Urinary bladder (tissue), 4 donors: Measurements from ENCODE around the gene SZRD1. TPM values are rescaled to one million over a fixed set of nuclear protein-coding genes. Genes with fewer than 3 reads are reported as not detected.
"Not testable (repeated sequence)": the region's sequence is repeated elsewhere in the genome, so short reads cannot be mapped to it uniquely, and the experiment has no call there.

ENCODE experiments used
- DNase-seq: peaks from one replicate; pipeline ENCODE4 v3.0.0-alpha.2; 2015; ENCODE audit errors: extremely low spot score
- H3K27ac ChIP-seq: one replicate; pipeline ENCODE4 v1.5.1; 2013; ENCODE audit warnings: low read depth, mild to moderate bottlenecking, moderate library complexity
- H3K36me3 ChIP-seq: one replicate; pipeline ENCODE4 v1.6.1; 2013; ENCODE audit warnings: mild to moderate bottlenecking, moderate library complexity; ENCODE audit not compliant: insufficient read depth
- H3K4me1 ChIP-seq: one replicate; pipeline ENCODE4 v1.6.1; 2013; ENCODE audit warnings: mild to moderate bottlenecking, moderate library complexity; ENCODE audit not compliant: insufficient read depth
- H3K4me3 ChIP-seq: one replicate; pipeline ENCODE4 v1.5.1; 2013; ENCODE audit warnings: low read depth, low read length
- WGBS: extraction: QIAGEN DNeasy Blood & Tissue Kit; methylation state at CpG from one replicate; pipeline ENCODE4 v1.1.7; 2013; 5-methylcytosine and 5-hydroxymethylcytosine counted together
- polyA plus RNA-seq: library from polyadenylated mRNA; stranded (reverse); fragments of 200-250 nt; gene quantifications from one replicate; pipeline ENCODE4 v1.2.3, GENCODE V29; 2013
- total RNA-seq: library from RNA; depleted of rRNA; stranded (reverse); fragments of >200 nt; gene quantifications from one replicate; pipeline ENCODE4 v1.2.3, GENCODE V29; 2014
- donor health status: healthy with polysubstance abuse.
- donor health status: healthy.

Gene SZRD1
- total and polyA plus RNA-seq, 2 donors: 17.8 to 115 TPM

DNA sequence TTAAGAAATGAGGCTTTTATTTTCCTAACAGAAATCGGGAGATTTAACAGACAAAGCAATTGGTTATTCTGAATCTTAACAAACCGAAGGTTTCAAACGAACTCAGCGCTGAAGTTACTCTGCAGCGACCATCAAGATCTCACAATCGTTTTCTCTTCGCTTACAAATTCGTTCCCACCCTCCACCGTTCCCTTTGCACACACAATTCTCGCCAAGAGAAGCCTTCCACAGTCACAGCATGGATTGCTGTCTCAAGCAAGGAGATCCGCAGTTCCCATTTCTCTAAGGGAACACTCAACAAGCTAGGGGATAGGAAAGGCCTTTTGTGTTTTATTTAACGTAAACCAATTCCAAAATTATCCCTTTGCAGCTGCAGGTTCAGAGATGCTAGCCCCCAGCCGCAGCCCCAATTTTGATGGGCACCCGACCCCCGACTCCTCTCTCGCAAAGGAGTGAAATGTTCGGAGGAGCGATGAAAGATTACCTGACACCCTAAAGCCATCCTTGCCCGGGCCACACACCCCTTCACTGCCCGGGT lies 15.5 kb upstream of the SZRD1 start:
- under 1% methylated on average over 20 of the region's 20 CpGs for WGBS
- Histone ChIP-seq H3K4me3 (peak overlapping the region; percentile 82), H3K36me3 (no peaks in the 10 kb centered on the region), H3K4me1 (no peaks in the 10 kb centered on the region), H3K27ac (peak overlapping the region; percentile 79)
- DNase-seq: no peak

DNA sequence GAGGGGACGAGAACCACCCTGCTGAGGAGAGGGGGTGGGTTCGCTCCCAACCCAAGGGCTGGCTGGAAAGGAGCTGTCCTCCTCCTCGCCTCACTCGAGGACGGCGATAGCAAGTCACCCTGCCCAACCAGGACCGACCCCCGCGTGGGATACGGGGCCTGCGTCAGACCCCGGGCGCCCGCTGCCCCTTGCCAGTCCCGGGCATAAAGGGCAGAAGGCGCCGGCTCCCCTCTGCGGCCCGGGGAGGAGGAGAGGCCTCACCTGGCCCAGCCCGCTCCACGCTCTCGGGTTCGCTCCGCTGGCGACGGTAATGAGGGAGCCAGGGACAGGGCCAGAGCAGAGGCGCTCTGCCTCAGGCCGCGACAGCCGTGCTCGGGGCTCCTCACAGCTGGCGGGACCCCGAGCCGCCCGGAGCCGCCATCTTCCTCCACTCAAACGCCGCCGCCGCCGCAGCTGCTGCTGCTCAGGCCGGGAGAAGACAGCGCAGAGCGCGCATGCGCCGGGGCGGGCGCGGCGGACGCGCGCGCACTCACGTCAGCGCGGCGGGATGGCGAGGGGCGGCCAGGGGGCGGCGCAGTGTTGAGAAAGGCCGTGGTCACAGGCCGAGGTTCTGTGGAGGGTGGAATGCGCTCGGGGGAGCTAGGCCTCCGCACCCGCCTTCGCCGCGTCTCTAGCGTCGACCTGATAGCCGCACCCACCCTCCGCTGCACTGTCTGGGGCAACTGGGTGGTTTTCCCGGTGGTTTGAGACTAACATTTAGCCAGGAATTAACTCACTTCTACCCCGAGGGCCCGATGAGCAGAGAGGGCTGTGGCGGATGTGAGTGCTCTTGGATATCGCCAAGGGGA lies 14.8 kb upstream of the SZRD1 start, which contains the start of gene FBXO42:
FBXO42 (minus strand) TSS at position 487 of the 848 bp plus-strand sequence. CDS start 37,062 bp downstream, outside the sequence.
- Histone ChIP-seq H3K36me3 (no peaks in the 10 kb centered on the region), H3K4me1 (no peaks in the 10 kb centered on the region), H3K27ac (peak within 1 kb of the TSS; percentile 83), H3K4me3 (peak within 1 kb of the TSS; percentile 82)
- DNase-seq: peak; percentile 64
- WGBS: under 1% methylated on average over 81 of the region's 81 CpGs

DNA sequence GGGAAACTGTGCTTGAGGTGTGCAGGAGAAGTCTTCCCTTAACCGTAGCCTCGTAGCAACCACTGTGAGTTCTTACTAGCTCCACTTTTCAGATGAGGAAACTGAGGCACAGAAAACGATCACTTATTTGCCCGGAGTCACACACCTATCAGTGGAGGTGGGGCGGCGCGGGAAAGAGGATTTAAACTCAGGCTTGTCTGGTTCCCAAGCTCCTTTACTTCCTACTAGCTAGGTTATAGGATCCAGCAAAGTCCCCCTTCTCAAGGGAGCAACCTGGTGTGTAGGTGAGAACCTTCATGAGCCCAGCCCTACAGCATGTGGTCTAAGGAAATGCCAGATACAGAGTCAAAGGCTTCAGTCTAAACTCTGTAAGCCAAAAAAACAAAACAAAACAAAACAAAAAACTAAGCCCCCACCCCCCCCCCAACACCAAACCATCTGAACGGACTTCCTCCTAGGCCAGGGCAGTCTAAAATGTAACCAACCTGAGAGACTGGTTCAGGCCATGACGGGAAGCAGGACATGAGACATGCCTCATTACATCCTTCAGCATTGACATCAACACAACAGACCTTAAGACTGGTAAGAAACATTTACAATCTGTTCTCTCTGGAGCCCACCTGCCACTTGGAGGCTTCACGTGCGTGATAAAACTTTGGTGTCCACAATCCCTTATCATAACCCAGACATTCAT lies 14.1 kb upstream of the SZRD1 start:
- DNase-seq: no peak
- Histone ChIP-seq H3K4me3 (peak overlapping the region; percentile 82), H3K36me3 (no peaks in the 10 kb centered on the region), H3K4me1 (no peaks in the 10 kb centered on the region), H3K27ac (peak overlapping the region; percentile 83)
- WGBS: 61% methylated on average over 11 of the region's 11 CpGs

DNA sequence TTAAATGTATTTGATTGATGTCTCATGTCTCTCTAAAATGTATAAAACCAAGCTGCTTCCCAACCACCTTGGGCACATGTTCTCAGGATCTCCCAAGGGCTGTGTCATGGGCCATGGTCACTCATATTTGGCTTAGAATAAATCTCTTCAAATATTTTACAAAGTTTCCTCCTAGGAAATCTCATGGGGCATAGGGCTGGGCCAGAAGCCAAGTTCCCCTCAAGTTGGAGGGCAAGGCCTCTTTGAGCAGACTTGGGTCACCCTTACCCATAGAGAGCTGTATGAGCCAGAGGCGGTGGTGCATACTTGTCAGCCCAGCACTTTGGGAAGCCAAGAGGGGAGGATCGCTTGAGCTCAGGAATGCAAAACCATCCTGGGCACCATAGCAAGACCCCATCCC lies 12.4 kb upstream of the SZRD1 start:
- H3K36me3 ChIP-seq: no peaks in the 10 kb centered on the region
- H3K4me3 ChIP-seq: no peak overlapping the region
- 81% methylated on average over 2 of the region's 2 CpGs for WGBS
- H3K27ac ChIP-seq: no peak overlapping the region
- DNase-seq: no peak
- no peaks in the 10 kb centered on the region for H3K4me1 ChIP-seq

DNA sequence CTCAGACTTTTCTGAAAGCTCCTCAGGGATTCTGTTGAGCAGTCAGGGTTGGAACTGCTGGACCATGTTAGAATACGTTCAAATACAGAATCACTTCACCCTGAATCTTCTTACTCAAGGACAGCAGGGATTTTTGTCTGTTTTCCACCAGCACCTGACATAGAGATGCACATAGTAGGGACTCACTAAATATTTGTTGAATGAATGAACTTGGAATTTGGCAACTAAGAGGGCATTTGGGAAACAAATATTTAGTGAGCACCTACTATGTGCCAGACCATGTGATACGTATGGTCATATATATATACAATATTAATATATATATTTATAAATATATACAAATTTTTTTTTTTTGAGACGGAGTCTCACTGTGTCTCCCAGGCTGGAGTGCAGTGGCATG lies 10.2 kb upstream of the SZRD1 start:
- Histone ChIP-seq H3K36me3 (no peaks in the 10 kb centered on the region), H3K27ac (no peak overlapping the region), H3K4me3 (no peak overlapping the region), H3K4me1 (no peaks in the 10 kb centered on the region)
- 72% methylated on average over 3 of the region's 3 CpGs for WGBS
- DNase-seq: no peak

GRCh38 chr1:16365146-16365498 lies 1.9 kb upstream of the SZRD1 start:
- H3K4me1 ChIP-seq, H3K36me3 ChIP-seq, H3K27ac ChIP-seq, H3K4me3 ChIP-seq, DNase-seq: not testable (repeated sequence)
- 70% methylated on average over 3 of the region's 3 CpGs for WGBS

GRCh38 chr1:16367258-16367967 lies 371 bp downstream of the SZRD1 start:
- peak; percentile 69 for DNase-seq
- WGBS: under 1% methylated on average over 47 of the region's 47 CpGs
- Histone ChIP-seq H3K27ac (peak overlapping the region; percentile 100), H3K4me3 (peak overlapping the region; percentile 52), H3K36me3 (no peaks in the 10 kb centered on the region), H3K4me1 (no peaks in the 10 kb centered on the region)

DNA sequence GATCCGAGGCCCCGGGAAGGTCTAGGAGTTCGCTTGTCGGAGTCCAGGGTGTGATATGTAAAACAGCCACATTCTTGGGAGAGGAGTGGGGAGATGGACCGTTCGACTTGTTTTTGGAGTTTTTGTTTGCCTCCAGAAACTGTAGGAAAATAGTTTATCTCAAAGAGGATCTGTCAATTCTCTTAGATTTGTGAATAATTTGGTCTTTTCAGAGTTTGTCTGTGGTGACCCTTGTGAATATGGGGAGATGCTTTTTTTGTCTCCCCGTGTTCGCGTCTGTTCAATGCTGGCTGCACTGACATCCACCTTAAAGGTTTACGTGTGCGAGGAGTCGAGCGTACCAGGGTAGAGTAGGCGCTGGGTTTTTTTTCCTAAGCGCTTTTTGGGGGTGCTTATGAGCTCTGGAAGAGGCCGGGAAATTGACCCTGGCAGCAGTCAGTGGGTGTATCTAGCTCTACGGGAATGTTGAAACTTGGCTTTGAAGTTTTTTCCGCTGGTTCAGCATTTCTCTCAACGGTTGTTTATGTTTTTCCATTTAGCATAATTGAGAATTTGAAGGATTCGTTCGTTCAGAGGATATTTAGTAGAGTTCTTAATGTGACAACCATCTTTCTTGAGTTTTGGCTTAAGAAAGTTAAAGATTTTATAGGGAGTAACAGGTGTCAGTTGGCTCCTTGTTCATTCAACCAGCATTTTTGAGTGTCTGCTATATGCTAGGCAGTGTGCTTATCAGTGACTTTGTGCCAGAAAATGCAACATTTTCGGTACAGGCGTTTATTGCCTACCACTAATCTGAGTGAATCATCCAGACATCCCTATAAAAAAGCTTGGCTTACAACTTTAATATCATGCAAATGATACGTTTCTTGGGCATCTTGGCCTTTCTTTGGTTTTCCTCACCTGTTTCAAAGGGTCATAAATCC lies 1.2 kb downstream of the SZRD1 start:
- Histone ChIP-seq H3K36me3 (no peaks in the 10 kb centered on the region), H3K4me1 (no peaks in the 10 kb centered on the region), H3K4me3 (peak overlapping the region; percentile 52), H3K27ac (peak overlapping the region; percentile 100)
- DNase-seq: no peak
- 1% methylated on average over 24 of the region's 24 CpGs for WGBS

DNA sequence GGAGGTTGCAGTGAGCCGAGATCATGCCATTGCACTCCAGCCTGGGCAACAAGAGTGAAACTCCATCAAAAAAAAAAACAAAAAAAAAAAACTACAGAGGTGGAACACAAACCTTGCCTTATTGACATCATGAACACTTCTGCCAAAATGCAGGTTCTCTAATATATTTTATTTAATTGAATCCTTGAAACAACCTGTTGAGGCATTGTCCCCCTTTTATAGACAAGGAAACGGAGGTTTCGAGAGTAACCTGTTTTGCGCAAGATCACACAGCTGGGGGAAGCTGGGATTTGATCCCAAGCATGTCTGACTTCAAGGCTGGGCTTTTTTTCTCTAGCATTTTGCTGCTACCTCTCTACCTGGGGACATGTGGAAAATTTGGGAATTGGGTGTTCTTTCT lies 2.8 kb downstream of the SZRD1 start:
- DNase-seq: no peak
- H3K27ac ChIP-seq: no peak overlapping the region
- 91% methylated on average over 4 of the region's 4 CpGs for WGBS
- no peak overlapping the region for H3K4me3 ChIP-seq
- no peaks in the 10 kb centered on the region for H3K4me1 ChIP-seq
- no peaks in the 10 kb centered on the region for H3K36me3 ChIP-seq

DNA sequence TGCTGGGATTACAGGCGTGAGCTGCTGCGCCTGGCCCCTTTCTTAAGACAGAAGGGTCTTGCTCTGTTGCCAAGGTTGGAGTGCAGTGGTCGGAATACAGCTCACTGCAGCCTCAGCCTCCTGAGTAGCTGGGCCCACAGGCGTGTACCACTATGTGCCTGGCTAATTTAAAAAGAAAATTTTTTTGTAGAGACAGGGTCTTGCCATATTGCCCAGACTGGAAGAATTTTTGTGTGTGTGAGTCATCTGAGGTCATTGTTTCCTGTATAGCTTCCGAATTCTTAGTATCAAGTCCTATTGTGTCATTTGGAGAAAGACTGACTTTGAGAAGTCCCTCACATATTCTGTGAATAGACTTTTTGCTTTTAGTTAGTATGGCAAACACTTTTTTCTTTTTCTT lies 4.7 kb downstream of the SZRD1 start:
- WGBS: 85% methylated on average over 5 of the region's 5 CpGs
- Histone ChIP-seq H3K4me3 (no peak overlapping the region), H3K4me1 (peaks cover 2% of the 10 kb centered on the region), H3K36me3 (no peaks in the 10 kb centered on the region), H3K27ac (no peak overlapping the region)
- no peak for DNase-seq

GRCh38 chr1:16372535-16373285 lies 5.7 kb downstream of the SZRD1 start:
- Histone ChIP-seq H3K36me3 (no peaks in the 10 kb centered on the region), H3K4me1 (peaks cover 2% of the 10 kb centered on the region), H3K4me3 (no peak overlapping the region), H3K27ac (no peak overlapping the region)
- 86% methylated on average over 3 of the region's 3 CpGs for WGBS
- DNase-seq: no peak

- no peak for DNase-seq
- no peak overlapping the region for H3K27ac ChIP-seq
- peaks cover 2% of the 10 kb centered on the region for H3K4me1 ChIP-seq
- no peaks in the 10 kb centered on the region for H3K36me3 ChIP-seq
- WGBS: 59% methylated on average over 3 of the region's 3 CpGs
- H3K4me3 ChIP-seq: no peak overlapping the region
Measured at GRCh38 chr1:16374266-16374665, 7.2 kb downstream of the SZRD1 start.
